C4-2B (cell line): ENCODE measurements around the gene OXTR.

ENCODE experiments used
- CTCF ChIP-seq: fragments of 450-650 bp; conservative IDR thresholded peaks from 2 replicates; pipeline ENCODE4 v1.5.1; 2017; ENCODE audit warnings: mild to moderate bottlenecking
- ZFX ChIP-seq: fragments of 450-650 bp; IDR thresholded peaks from 2 replicates; pipeline ENCODE4 v1.6.1; 2017

GRCh38 chr3:8736436-8736835 lies 33.0 kb downstream of the OXTR start:
- TF ChIP-seq CTCF, result no peak
- TF ChIP-seq ZFX, result no peak
